ENCODE results near the gene EFS. TPM values are rescaled to one million over a fixed set of nuclear protein-coding genes. Genes with fewer than 3 reads are reported as not detected.
"Not testable (repeated sequence)": the region's sequence is repeated elsewhere in the genome, so short reads cannot be mapped to it uniquely, and the experiment has no call there.

Gene EFS
- total RNA-seq, 4 donors from 2014 or later = 7.0 to 12.9 (median 8.6) TPM

- no peak for TF ChIP-seq CTCF (IDR thresholded peaks at IDR 0.05)
- no peak for TF ChIP-seq POLR2A (IDR thresholded peaks at IDR 0.05)
- H3K9me3 ChIP-seq = no peaks in the 10 kb centered on the region
- no peaks in the 10 kb centered on the region for H3K27me3 ChIP-seq
- no peaks in the 10 kb centered on the region for H3K4me1 ChIP-seq
- H3K36me3 ChIP-seq = no peaks in the 10 kb centered on the region
- intact Hi-C loops (cut with DNase I) = loop anchor here (10.0 kb wide), 1 partner anchor 275 kb away; the partner anchor contains the start of gene CEBPE
- no peak overlapping the region for H3K27ac ChIP-seq
- WGBS, 2 donors = 70 to 74% methylated on average over 10 to 12 of the region's 12 CpGs
- DNase-seq = no peak
- no peak overlapping the region for H3K4me3 ChIP-seq (replicated peaks in 1 of 3)
Measured at GRCh38 chr14:23389396-23389795, 24.4 kb upstream of the EFS start.

GRCh38 chr14:23388996-23389395 lies 24.0 kb upstream of the EFS start:
- Histone ChIP-seq H3K27ac (no peak overlapping the region), H3K27me3 (no peaks in the 10 kb centered on the region), H3K4me3 (replicated peaks in 1 of 3) (no peak overlapping the region), H3K4me1 (no peaks in the 10 kb centered on the region), H3K9me3 (no peaks in the 10 kb centered on the region), H3K36me3 (no peaks in the 10 kb centered on the region)
- DNase-seq = no peak
- intact Hi-C loops (cut with DNase I) = loop anchor here (10.0 kb wide), 1 partner anchor 274 kb away; the partner anchor contains the start of gene CEBPE
- 87 to 88% methylated on average over 8 of the region's 8 CpGs for WGBS, 2 donors
- TF ChIP-seq CTCF (IDR thresholded peaks at IDR 0.05) = no peak
- TF ChIP-seq POLR2A (IDR thresholded peaks at IDR 0.05) = no peak

DNA sequence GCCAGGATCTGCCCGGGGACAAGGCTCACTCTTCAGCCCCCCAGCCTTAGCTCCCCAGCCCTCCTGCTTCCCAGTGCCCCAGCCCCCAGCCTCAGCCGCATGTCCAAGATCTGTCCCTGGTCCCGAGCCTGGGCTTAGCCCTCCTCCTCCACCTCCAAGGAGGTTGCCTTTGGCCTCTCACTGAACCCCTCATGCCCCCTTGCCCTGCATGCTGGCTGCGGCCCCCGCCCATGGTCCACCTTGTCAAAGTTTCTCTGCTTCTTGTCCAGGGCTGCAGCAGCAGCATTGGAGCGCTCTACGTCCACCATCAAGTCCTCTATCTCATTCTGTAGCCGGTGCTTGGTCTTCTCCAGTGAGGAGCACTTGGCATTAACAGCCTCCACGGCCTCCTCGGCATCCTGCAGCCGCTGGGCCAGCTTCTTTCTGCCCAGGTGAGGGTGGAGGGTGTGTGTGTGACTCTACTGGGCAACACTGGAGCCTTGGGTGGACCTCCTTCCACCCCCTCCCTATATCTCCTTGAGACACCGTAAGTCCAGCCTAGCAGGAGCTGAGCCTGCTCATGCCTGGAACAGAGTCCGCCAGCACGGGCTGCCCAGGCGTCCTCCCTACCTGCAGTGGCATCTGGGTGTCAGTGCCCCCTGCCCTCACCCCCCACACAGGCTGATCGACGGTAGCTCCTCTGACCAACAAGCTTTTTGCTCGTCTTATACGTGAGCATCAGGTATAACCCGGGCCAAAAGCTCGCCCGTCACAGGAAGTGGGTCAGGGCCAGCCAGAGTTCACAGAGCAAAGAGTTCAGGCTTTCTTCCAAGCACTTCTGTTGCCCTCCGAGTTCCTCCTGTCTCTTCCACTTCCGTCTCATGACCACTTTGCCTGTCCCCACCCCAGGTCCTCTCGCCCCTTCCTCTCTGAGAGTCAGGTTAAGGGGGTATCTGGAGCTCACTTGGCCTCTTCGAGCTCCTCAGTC lies 23.2 kb upstream of the EFS start:
- intact Hi-C loops (cut with DNase I) = loop anchor here (10.0 kb wide), 1 partner anchor 273 kb away; the partner anchor contains the start of gene CEBPE
- no peaks in the 10 kb centered on the region for H3K36me3 ChIP-seq
- 70 to 77% methylated on average over 23 to 26 of the region's 26 CpGs for WGBS, 2 donors
- no peak overlapping the region for H3K27ac ChIP-seq
- no peaks in the 10 kb centered on the region for H3K27me3 ChIP-seq
- DNase-seq = no peak
- no peak overlapping the region for H3K4me3 ChIP-seq (replicated peaks in 1 of 3)
- TF ChIP-seq CTCF (IDR thresholded peaks at IDR 0.05) = no peak
- no peak for TF ChIP-seq POLR2A (IDR thresholded peaks at IDR 0.05)
- H3K9me3 ChIP-seq = no peaks in the 10 kb centered on the region
- no peaks in the 10 kb centered on the region for H3K4me1 ChIP-seq

DNA sequence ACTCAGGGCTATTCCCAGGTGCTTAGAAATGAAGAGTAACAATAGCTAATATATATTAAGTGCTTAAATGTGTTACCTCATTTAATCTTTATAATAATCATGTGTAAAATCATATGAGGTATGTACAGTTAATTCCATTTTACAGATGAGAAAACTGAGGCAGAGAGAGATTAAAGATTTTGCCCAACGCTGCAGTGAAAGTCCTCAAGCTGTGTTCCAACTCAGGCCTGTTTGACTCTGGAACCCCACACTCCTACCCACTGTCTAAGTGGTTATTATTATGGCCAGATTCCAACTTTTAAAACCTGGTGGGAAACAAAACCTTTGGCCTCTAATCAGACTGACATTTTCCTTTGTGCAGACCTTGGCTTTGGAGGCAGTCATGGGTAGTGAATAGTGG lies 22.0 kb upstream of the EFS start:
- DNase-seq = no peak
- Histone ChIP-seq H3K27ac (no peak overlapping the region), H3K4me3 (replicated peaks in 1 of 3) (no peak overlapping the region), H3K27me3 (no peaks in the 10 kb centered on the region), H3K36me3 (no peaks in the 10 kb centered on the region), H3K9me3 (no peaks in the 10 kb centered on the region), H3K4me1 (no peaks in the 10 kb centered on the region)
- intact Hi-C loops (cut with DNase I) = loop anchor here (10.0 kb wide), 1 partner anchor 272 kb away; the partner anchor contains the start of gene CEBPE
- 83 to 84% methylated on average over 1 of the region's 1 CpG for WGBS, 2 donors
- no peak for TF ChIP-seq CTCF (IDR thresholded peaks at IDR 0.05)
- no peak for TF ChIP-seq POLR2A (IDR thresholded peaks at IDR 0.05)

DNA sequence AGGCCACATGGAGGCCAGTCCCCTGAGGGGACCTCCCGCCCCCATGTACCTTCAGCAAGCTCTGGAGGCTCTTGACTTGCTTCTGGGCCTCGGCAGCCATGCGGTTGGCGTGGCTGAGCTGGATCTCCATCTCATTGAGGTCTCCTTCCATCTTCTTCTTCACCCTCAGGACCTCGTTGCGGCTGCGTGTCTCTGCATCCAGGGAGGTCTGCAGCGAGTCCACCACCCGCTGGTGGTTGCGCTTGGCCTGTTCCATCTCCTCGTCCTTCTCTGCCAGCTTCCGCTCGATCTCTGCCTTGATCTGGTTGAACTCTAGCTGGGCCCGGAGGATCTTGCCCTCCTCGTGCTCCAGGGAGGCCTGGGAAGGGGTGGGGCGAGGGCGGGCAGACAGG lies 21.3 kb upstream of the EFS start:
- not testable (repeated sequence) for H3K4me3 ChIP-seq (replicated peaks in 1 of 3); H3K27me3 ChIP-seq; H3K27ac ChIP-seq; H3K9me3 ChIP-seq; H3K4me1 ChIP-seq; H3K36me3 ChIP-seq; DNase-seq
- 83 to 91% methylated on average over 17 of the region's 17 CpGs for WGBS, 2 donors
- intact Hi-C loops (cut with DNase I) = loop anchor here (10.0 kb wide), 1 partner anchor 271 kb away; the partner anchor contains the start of gene CEBPE

Measured in thyroid gland (tissue), 4 donors.